ENCODE measurements around the gene GP9.

The GP9 gene

DNA sequence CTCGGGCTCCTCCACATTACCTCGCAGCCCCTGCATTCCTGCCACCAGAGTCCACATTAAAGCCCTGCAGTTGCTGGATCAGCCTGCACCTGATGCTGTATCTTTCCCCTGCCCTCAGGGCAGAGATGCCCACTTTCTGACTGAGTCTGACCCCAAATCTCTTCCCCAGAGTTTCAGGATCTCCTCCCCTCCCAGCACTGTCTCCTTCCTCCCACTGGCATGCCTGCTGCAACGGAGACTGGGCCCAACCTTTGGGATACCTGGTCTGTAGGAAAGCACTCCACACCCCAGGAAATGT is 20.6 kb upstream of the GP9 start:
- no peak for TF ChIP-seq CTCF (IDR thresholded peaks at IDR 0.05; ENCODE audit: insufficient read depth, low read length, missing control alignments)
- ChIA-PET POLR2A (no interaction called here), CTCF (interaction anchor here (1.3 to 6.1 kb wide), 2 partner anchors 13 to 16 kb away, joined by 3 to 50 read pairs; no protein-coding TSS in a partner anchor)
- no peak for DNase-seq (ENCODE audit: low read depth, low spot score)
- no peak overlapping the region for H3K4me3 ChIP-seq (ENCODE audit: low read depth, low read length)

DNA sequence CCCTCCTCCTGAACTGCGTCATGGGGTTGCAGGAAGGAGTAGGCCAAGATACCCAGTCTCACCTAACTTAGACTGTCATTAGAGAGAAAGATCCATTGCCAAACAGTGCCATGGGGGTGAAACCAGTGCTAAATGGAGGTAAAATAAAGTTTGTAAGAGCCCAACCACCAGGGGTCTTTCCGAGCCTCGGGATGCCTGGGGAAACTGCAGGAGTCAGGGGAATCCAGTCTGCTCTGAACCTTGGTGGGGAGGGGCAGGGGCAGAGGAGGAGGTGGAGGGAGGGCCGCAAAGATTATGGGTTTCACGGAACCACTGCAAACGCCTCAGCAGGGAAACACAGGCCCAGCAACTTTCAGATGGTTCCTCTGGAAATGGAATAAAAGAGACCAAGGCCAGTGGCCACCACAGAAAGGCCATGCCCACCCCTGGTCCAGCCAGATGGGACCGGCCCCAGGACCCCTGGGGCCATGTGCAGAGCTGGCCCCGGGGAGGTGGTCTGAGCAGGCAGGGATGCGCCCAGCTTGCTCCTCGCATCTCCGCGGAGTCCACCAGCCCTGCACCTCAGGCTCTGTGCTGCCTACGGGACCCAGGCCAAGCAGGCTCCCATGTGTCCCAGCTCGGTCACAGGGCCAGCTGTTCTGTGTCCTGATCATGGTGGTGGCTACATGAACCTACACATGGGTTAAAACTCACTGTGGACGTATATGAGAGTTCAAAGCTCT is 19.8 kb upstream of the GP9 start:
- POLR2A ChIA-PET = no interaction called here
- no peak overlapping the region for H3K4me3 ChIP-seq (ENCODE audit: low read depth, low read length)
- no peak for TF ChIP-seq CTCF (IDR thresholded peaks at IDR 0.05; ENCODE audit: insufficient read depth, low read length, missing control alignments)
- DNase-seq (ENCODE audit: low read depth, low spot score) = no peak
- CTCF ChIA-PET = interaction anchor here (1.0 to 6.1 kb wide), 3 partner anchors 12 to 80 kb away, joined by 3 to 50 read pairs (median 3); no protein-coding TSS in a partner anchor

- no peak for DNase-seq (ENCODE audit: low read depth, low spot score)
- H3K4me3 ChIP-seq (ENCODE audit: low read depth, low read length) = no peak overlapping the region
- ChIA-PET CTCF (interaction anchor here (1.1 kb wide), 1 partner anchor 9 kb away, joined by 3 read pairs; no protein-coding TSS in a partner anchor), POLR2A (no interaction called here)
- TF ChIP-seq CTCF (IDR thresholded peaks at IDR 0.05; ENCODE audit: insufficient read depth, low read length, missing control alignments) = no peak
Observed at GRCh38 chr3:129045675-129046036, 14.9 kb upstream of the GP9 start.

GRCh38 chr3:129046037-129046731 is 14.4 kb upstream of the GP9 start:
- peak; percentile 1 for TF ChIP-seq CTCF (IDR thresholded peaks at IDR 0.05; ENCODE audit: insufficient read depth, low read length, missing control alignments)
- no peak overlapping the region for H3K4me3 ChIP-seq (ENCODE audit: low read depth, low read length)
- no peak for DNase-seq (ENCODE audit: low read depth, low spot score)
- POLR2A ChIA-PET = no interaction called here
- CTCF ChIA-PET = interaction anchor here (1.1 to 1.3 kb wide), 2 partner anchors 9 to 76 kb away, joined by 3 read pairs; no protein-coding TSS in a partner anchor

DNA sequence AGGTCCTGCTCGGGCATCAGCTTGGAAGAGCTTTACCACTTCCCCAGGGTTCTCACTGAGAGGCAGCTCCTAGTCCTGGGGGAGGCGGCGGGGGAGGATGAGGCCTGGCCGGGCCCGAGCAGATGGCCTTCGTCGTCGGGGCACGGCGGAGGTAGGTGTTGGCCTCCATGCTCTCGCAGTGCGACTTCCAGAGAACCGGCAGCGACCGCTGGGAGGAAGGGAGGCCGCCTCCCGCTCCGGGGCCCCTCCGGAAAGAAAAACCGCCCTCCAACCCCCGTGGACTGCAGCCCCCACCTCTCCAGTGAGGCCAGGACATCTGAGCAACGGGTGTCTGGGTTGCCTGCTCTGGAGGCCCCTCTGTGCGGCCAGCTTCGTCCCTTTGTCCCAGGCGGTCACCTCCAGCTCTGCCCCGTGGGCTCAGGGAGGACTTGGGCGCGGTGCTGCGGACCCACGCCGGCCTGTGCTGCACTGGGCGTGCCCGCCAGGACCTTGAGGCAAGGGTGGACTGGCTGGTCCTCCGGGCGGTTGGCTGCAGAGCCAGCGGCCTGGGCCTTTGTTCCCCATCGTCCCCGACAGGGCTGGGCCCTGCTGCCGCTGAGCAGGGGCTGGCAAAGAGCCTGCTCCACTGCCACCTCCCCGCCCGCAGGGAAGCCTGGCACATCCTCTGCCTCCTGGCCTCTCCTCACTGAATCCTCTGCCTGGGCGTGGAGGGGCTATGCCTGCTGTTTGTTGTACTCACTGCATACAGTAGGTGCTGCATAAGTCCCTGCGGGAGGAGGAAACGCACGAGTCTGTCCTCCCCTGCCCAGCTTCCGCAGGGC is 13.6 kb upstream of the GP9 start:
- ChIA-PET CTCF (interaction anchor here (1.1 to 1.3 kb wide), 2 partner anchors 8 to 77 kb away, joined by 3 read pairs; no protein-coding TSS in a partner anchor), POLR2A (no interaction called here)
- H3K4me3 ChIP-seq (ENCODE audit: low read depth, low read length) = no peak overlapping the region
- no peak for TF ChIP-seq CTCF (IDR thresholded peaks at IDR 0.05; ENCODE audit: insufficient read depth, low read length, missing control alignments)
- no peak for DNase-seq (ENCODE audit: low read depth, low spot score)

DNA sequence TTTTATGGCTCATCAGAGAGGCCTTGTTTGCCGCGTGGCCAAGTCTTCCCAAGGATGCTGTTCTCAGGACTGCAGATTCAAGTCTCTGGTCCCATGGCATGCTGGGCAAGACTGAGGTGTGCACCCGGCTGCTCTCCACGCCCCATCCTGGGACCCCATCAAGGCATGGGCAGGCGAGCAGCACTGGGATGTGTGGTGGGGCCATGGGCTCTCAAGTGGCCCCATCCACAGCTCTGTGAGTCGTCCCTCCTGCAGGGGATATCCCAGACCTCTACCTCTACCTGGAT is 13.1 kb upstream of the GP9 start:
- DNase-seq (ENCODE audit: low read depth, low spot score) = no peak
- POLR2A ChIA-PET = no interaction called here
- TF ChIP-seq CTCF (IDR thresholded peaks at IDR 0.05; ENCODE audit: insufficient read depth, low read length, missing control alignments) = no peak
- no peak overlapping the region for H3K4me3 ChIP-seq (ENCODE audit: low read depth, low read length)
- CTCF ChIA-PET = interaction anchor here (1.3 kb wide), 1 partner anchor 78 kb away, joined by 3 read pairs; no protein-coding TSS in a partner anchor

Measured in AG04449 (cell line).